ENCODE results near the gene PWP2.
"Not testable (repeated sequence)": the region's sequence is repeated elsewhere in the genome, so short reads cannot be mapped to it uniquely, and the experiment has no call there.

DNA sequence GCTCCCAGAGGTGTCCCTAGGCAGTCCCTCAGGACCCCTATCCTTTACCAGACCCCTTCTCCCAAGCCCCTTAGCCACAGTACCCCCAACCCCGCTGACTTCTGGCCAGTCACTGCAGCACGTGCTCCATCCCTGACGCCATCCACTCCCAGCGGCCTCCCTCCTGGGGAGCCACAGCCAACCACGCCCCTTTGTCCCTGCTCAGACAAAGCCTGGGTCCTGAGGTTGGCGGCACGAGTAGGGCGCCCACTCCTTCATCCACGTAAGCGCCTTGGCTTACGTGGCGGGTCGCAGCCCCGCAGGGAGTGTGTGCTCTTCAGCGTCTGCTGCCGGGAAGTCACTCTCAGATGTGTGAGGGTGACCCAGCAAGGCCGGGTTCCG is 33.3 kb downstream of the PWP2 start:
- TF ChIP-seq POLR2A, POLR2AphosphoS5, EP300 (IDR thresholded peaks at IDR 0.05): not testable (repeated sequence)
- TF ChIP-seq, protein P1, sequence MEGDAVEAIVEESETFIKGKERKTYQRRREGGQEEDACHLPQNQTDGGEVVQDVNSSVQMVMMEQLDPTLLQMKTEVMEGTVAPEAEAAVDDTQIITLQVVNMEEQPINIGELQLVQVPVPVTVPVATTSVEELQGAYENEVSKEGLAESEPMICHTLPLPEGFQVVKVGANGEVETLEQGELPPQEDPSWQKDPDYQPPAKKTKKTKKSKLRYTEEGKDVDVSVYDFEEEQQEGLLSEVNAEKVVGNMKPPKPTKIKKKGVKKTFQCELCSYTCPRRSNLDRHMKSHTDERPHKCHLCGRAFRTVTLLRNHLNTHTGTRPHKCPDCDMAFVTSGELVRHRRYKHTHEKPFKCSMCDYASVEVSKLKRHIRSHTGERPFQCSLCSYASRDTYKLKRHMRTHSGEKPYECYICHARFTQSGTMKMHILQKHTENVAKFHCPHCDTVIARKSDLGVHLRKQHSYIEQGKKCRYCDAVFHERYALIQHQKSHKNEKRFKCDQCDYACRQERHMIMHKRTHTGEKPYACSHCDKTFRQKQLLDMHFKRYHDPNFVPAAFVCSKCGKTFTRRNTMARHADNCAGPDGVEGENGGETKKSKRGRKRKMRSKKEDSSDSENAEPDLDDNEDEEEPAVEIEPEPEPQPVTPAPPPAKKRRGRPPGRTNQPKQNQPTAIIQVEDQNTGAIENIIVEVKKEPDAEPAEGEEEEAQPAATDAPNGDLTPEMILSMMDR (IDR thresholded peaks at IDR 0.05) = not testable (repeated sequence)
